Gastroesophageal sphincter (tissue), 3 donors: ENCODE results near the gene PCBP3.

ENCODE experiments used
- CTCF ChIP-seq, 4 experiments: fragments of 200-600 bp in 2 of 4; fragments of 450-650 bp in 2 of 4; sonication (generic) in 1 of 4; IDR thresholded peaks; one replicate each; pipeline ENCODE4 v1.5.1; 2017 to 2019; ENCODE audit warnings: antibody characterized with exemption in 4 of 4, mild to moderate bottlenecking in 2 of 4, moderate library complexity in 2 of 4
- POLR2AphosphoS5 ChIP-seq: sonication (generic); formaldehyde crosslinking; IDR thresholded peaks from one replicate; pipeline ENCODE4 v1.6.1; 2017; ENCODE audit warnings: antibody characterized with exemption

GRCh38 chr21:45602106-45602505 lies 41.4 kb upstream of the PCBP3 start:
- no peak for TF ChIP-seq CTCF (IDR thresholded peaks at IDR 0.05)
- TF ChIP-seq POLR2AphosphoS5: no peak
